CD14-positive monocyte (primary cell): ENCODE measurements around the gene CD2AP. TPM values are rescaled to one million over a fixed set of nuclear protein-coding genes. Genes with fewer than 3 reads are reported as not detected.
A peak's percentile ranks its signal among the peaks of the same experiment; 100 is the strongest.

Source experiments
- DNase-seq, 3 donors: peaks; one replicate each; pipeline ENCODE4 v3.0.0-alpha.2; 2011 to 2022
- H2AFZ ChIP-seq: 2 replicates; pipeline ENCODE4 v1.6.0; 2012; ENCODE audit warnings: mild to moderate bottlenecking, low read depth, low read length, inconsistent platforms; ENCODE audit not compliant: insufficient read depth, poor library complexity, severe bottlenecking
- H3K27ac ChIP-seq, 2 donors: 1 replicate in 1 of 2; 2 replicates in 1 of 2; pipeline ENCODE4 v1.5.1; 2012 to 2013; ENCODE audit warnings: low read length in 2 of 2, control low read depth in 1 of 2, inconsistent platforms in 1 of 2, low read depth in 1 of 2, mild to moderate bottlenecking in 1 of 2
- H3K27me3 ChIP-seq, 2 donors: one replicate each; pipeline versions ENCODE4 v1.6.0 to v1.6.1; 2011 to 2013; ENCODE audit warnings: low read length in 2 of 2; ENCODE audit not compliant: control insufficient read depth in 2 of 2, insufficient read depth in 2 of 2
- H3K36me3 ChIP-seq, 2 donors: replicated peaks in 1 of 2; 1 replicate in 1 of 2; 2 replicates in 1 of 2; pipeline versions ENCODE4 v1.5.1 to v1.6.1; 2012 to 2013; ENCODE audit warnings: low read length in 2 of 2, control low read depth in 1 of 2, inconsistent platforms in 1 of 2, mild to moderate bottlenecking in 1 of 2; ENCODE audit not compliant: insufficient read depth in 2 of 2, control insufficient read depth in 1 of 2
- H3K4me1 ChIP-seq, 2 donors: 1 replicate in 1 of 2; 2 replicates in 1 of 2; pipeline versions ENCODE4 v1.5.1 to v1.6.1; 2012 to 2013; ENCODE audit warnings: low read length in 2 of 2, control low read depth in 1 of 2, inconsistent platforms in 1 of 2, mild to moderate bottlenecking in 1 of 2, moderate library complexity in 1 of 2; ENCODE audit not compliant: insufficient read depth in 2 of 2, control insufficient read depth in 1 of 2
- H3K4me2 ChIP-seq: replicated peaks from 2 replicates; pipeline ENCODE3; 2012; ENCODE audit warnings: low read length, moderate library complexity, mild to moderate bottlenecking; ENCODE audit not compliant: poor library complexity, severe bottlenecking; ENCODE audit errors: extremely low read depth
- H3K4me3 ChIP-seq, 3 experiments: fragments of 200-600 bp in 1 of 3; sonication (generic) in 1 of 3; replicated peaks in 1 of 3; 1 replicate in 2 of 3; 2 replicates in 1 of 3; pipeline ENCODE4 v1.5.1; 2011 to 2013; ENCODE audit warnings: low read length in 3 of 3, mild to moderate bottlenecking in 3 of 3, control low read depth in 2 of 3, low read depth in 2 of 3, inconsistent platforms in 1 of 3, moderate library complexity in 1 of 3
- H3K79me2 ChIP-seq: 2 replicates; pipeline ENCODE4 v1.6.0; 2012; ENCODE audit warnings: mild to moderate bottlenecking, control low read depth, inconsistent platforms, low read length, moderate library complexity; ENCODE audit not compliant: insufficient read depth
- H3K9ac ChIP-seq: 2 replicates; pipeline ENCODE4 v1.6.0; 2017; ENCODE audit warnings: low read length, mild to moderate bottlenecking; ENCODE audit not compliant: insufficient read depth, poor library complexity, severe bottlenecking
- H3K9me3 ChIP-seq, 2 donors: replicated peaks in 1 of 2; 1 replicate in 1 of 2; 2 replicates in 1 of 2; pipeline versions ENCODE4 v1.5.1 to v1.6.1; 2012 to 2013; ENCODE audit warnings: low read length in 2 of 2, control low read depth in 1 of 2; ENCODE audit not compliant: control insufficient read depth in 1 of 2, insufficient read depth in 1 of 2
- H4K20me1 ChIP-seq: 2 replicates; pipeline ENCODE4 v1.6.0; 2012; ENCODE audit warnings: mild to moderate bottlenecking, low read length, control low read depth, moderate library complexity; ENCODE audit not compliant: insufficient read depth
- H3K27ac Mint-ChIP-seq, 7 donors: one replicate each; pipeline ENCODE4 v1.8.0; 2020; ENCODE audit warnings: mild to moderate bottlenecking in 7 of 7, mixed read lengths in 7 of 7, moderate library complexity in 6 of 7, inconsistent platforms in 2 of 7
- H3K27me3 Mint-ChIP-seq, 3 donors: one replicate each; pipeline ENCODE4 v1.8.0; 2021 to 2022; ENCODE audit warnings: low read depth in 3 of 3, mild to moderate bottlenecking in 3 of 3, mixed read lengths in 3 of 3, moderate library complexity in 3 of 3, inconsistent platforms in 1 of 3
- H3K36me3 Mint-ChIP-seq, 2 donors: one replicate each; pipeline ENCODE4 v1.8.0; 2020; ENCODE audit warnings: mixed read lengths in 2 of 2, inconsistent platforms in 1 of 2, mild to moderate bottlenecking in 1 of 2
- H3K4me1 Mint-ChIP-seq: one replicate; pipeline ENCODE4 v1.8.0; 2020; ENCODE audit warnings: mild to moderate bottlenecking, mixed read lengths
- H3K4me3 Mint-ChIP-seq, 2 donors: one replicate each; pipeline ENCODE4 v1.8.0; 2020; ENCODE audit warnings: mild to moderate bottlenecking in 2 of 2, mixed read lengths in 2 of 2, moderate library complexity in 1 of 2
- H3K9me3 Mint-ChIP-seq, 7 donors: one replicate each; pipeline ENCODE4 v1.8.0; 2020 to 2022; ENCODE audit warnings: mixed read lengths in 7 of 7, mild to moderate bottlenecking in 6 of 7, moderate library complexity in 6 of 7, inconsistent platforms in 2 of 7
- CTCF ChIP-seq: fragments of 200-600 bp; IDR thresholded peaks from one replicate; pipeline ENCODE4 v1.8.0; 2022; ENCODE audit warnings: antibody characterized with exemption, mild to moderate bottlenecking
- WGBS: methylation state at CpG from one replicate; pipeline ENCODE4 v1.1.5; 2013; ENCODE audit warnings: missing lambda C conversion rate; ENCODE audit not compliant: insufficient coverage; 5-methylcytosine and 5-hydroxymethylcytosine counted together
- intact Hi-C, 2 donors: fragments of 100-400 bp; cut with micrococcal nuclease; formaldehyde crosslinking; loops; one replicate each; pipeline versions ENCODE4 v1.15.0 to v1.15.1; 2023
- polyA plus RNA-seq, 3 donors: library from polyadenylated mRNA; depleted of rRNA in 1 of 3; unstranded in 2 of 3; stranded (reverse) in 1 of 3; fragments of 300-500 nt in 2 of 3; fragments of >200 nt in 1 of 3; fragmentation: Illumina TruSeq in 2 of 3; gene quantifications; 1 replicate in 2 of 3; 2 replicates in 1 of 3; pipeline ENCODE4 v1.2.3, GENCODE V29; 2012 to 2021

Gene CD2AP
- polyA plus RNA-seq, 3 donors = 1.5 to 2.4 (median 2.0) TPM

- Histone ChIP-seq H4K20me1 (no peaks in the 10 kb centered on the region), H3K4me2 (no peak overlapping the region), H3K36me3 (peaks cover 0 to 31% of the 10 kb centered on the region in 2 donors), H3K27me3 (no peaks in the 10 kb centered on the region), H2AFZ (no peak overlapping the region), H3K4me3 (no peak overlapping the region), H3K4me1 (no peaks in the 10 kb centered on the region), H3K9ac (no peak overlapping the region), H3K9me3 (no peaks in the 10 kb centered on the region), H3K27ac (no peak overlapping the region), H3K79me2 (no peaks in the 10 kb centered on the region)
- H3K9me3 Mint-ChIP-seq = peaks cover 0 to 3% (median 0%) of the 10 kb centered on the region in 7 donors
- no peak for DNase-seq
- peaks cover 0 to 3% (median 0%) of the 10 kb centered on the region in 3 donors for H3K27me3 Mint-ChIP-seq
- no peak for TF ChIP-seq CTCF
- no peak overlapping the region for H3K27ac Mint-ChIP-seq
- peaks cover 37 to 50% of the 10 kb centered on the region in 2 donors for H3K36me3 Mint-ChIP-seq
- H3K4me1 Mint-ChIP-seq = no peaks in the 10 kb centered on the region
- intact Hi-C loops = no loop called here
- H3K4me3 Mint-ChIP-seq = no peak overlapping the region
Measured at GRCh38 chr6:47587493-47587892, 109.9 kb downstream of the CD2AP start.

GRCh38 chr6:47592131-47592840, 114.7 kb downstream of the CD2AP start:
- H2AFZ ChIP-seq = no peak overlapping the region
- no peaks in the 10 kb centered on the region for H3K4me1 ChIP-seq
- H3K27ac ChIP-seq = no peak overlapping the region
- no peak overlapping the region for H3K4me2 ChIP-seq
- no peak for DNase-seq
- H3K79me2 ChIP-seq = no peaks in the 10 kb centered on the region
- peaks cover 11 to 42% of the 10 kb centered on the region in 2 donors for H3K36me3 ChIP-seq
- no peaks in the 10 kb centered on the region for H4K20me1 ChIP-seq
- H3K4me3 ChIP-seq = no peak overlapping the region
- no peak overlapping the region for H3K9ac ChIP-seq
- WGBS = 100% methylated on average over 1 of the region's 3 CpGs
- H3K27ac Mint-ChIP-seq = peak overlapping the region in 2 of 7 donors; percentile 34 to 37
- H3K4me3 Mint-ChIP-seq = no peak overlapping the region
- no peaks in the 10 kb centered on the region for H3K9me3 ChIP-seq
- no peaks in the 10 kb centered on the region for H3K4me1 Mint-ChIP-seq
- H3K27me3 Mint-ChIP-seq = no peaks in the 10 kb centered on the region
- H3K27me3 ChIP-seq = no peaks in the 10 kb centered on the region
- intact Hi-C loops = no loop called here
- TF ChIP-seq CTCF = no peak
- peaks cover 30 to 36% of the 10 kb centered on the region in 2 donors for H3K36me3 Mint-ChIP-seq
- H3K9me3 Mint-ChIP-seq = peaks cover 0 to 1% (median 0%) of the 10 kb centered on the region in 7 donors
